Astrocyte of the cerebellum (primary cell): ENCODE measurements around the gene RAB35.

ENCODE experiments used
- DNase-seq: peaks from one replicate; pipeline ENCODE4 v3.0.0-alpha.2; 2011; ENCODE audit warnings: low read depth
- H3K4me3 ChIP-seq: 2 replicates; pipeline ENCODE4 v1.5.1; 2011; ENCODE audit warnings: mild to moderate bottlenecking, low read depth, low read length, moderate library complexity
- in situ Hi-C: cut with HindIII; loops from 2 replicates; pipeline ENCODE4 v1.10.0; 2017; ENCODE audit warnings: low sequenced_read_pairs
- TF ChIP-seq, protein P1 (sequence below): IDR thresholded peaks from 2 replicates; pipeline ENCODE4 v1.5.1; 2012; ENCODE audit warnings: low read length, low read depth, moderate library complexity, mild to moderate bottlenecking; ENCODE audit errors: missing control alignments

RAB35 gene

DNA sequence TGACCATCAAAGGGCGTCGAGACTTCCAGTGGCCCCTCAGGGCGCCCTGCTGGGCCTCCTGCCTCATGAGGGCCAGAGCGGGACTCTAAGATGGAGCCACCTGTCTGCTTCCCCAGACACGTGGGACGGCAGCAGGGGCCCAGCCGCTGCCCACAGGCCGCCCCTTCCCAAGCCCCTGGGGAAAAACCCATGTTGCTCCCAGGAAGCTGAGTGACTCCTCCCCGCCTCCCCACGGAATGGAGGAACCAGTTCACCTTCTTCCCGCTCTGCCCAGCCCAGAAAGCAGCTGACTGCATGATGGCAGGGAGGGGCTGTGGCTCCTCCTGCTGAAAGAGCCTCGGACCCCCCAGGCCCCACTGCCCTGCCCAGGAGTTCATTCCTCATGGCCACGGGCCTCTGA, 14.9 kb downstream of the RAB35 start:
- in situ Hi-C loops: no loop called here
- H3K4me3 ChIP-seq: no peak overlapping the region
- DNase-seq: no peak
- TF ChIP-seq, protein P1, sequence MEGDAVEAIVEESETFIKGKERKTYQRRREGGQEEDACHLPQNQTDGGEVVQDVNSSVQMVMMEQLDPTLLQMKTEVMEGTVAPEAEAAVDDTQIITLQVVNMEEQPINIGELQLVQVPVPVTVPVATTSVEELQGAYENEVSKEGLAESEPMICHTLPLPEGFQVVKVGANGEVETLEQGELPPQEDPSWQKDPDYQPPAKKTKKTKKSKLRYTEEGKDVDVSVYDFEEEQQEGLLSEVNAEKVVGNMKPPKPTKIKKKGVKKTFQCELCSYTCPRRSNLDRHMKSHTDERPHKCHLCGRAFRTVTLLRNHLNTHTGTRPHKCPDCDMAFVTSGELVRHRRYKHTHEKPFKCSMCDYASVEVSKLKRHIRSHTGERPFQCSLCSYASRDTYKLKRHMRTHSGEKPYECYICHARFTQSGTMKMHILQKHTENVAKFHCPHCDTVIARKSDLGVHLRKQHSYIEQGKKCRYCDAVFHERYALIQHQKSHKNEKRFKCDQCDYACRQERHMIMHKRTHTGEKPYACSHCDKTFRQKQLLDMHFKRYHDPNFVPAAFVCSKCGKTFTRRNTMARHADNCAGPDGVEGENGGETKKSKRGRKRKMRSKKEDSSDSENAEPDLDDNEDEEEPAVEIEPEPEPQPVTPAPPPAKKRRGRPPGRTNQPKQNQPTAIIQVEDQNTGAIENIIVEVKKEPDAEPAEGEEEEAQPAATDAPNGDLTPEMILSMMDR: no peak

GRCh38 chr12:120101182-120101581, 15.4 kb downstream of the RAB35 start:
- in situ Hi-C loops: no loop called here
- H3K4me3 ChIP-seq: no peak overlapping the region
- TF ChIP-seq, protein P1: no peak
- no peak for DNase-seq

DNA sequence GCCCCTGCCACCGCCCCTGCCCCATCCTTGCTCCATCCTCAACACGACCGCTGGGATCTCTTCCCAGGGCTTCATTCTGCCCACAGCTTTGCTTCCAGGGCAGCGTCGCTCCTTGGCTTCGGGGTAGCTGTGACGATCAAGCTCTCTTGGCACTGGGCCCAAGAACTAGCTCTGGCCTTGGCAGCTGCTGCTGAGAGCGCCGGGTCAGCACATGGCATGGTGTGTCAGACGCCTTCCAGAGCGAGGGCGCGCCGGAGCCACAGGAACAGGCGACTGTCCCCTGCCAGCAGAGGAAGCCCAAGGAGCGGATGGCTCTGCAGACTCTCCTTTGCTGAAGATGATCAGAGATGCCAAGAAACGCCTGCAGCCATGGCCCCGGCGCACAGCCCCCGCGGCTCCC, 15.9 kb downstream of the RAB35 start:
- in situ Hi-C loops: no loop called here
- DNase-seq: no peak

GRCh38 chr12:120099738-120100137, 16.8 kb downstream of the RAB35 start:
- TF ChIP-seq, protein P1: no peak
- DNase-seq: no peak
- no peak overlapping the region for H3K4me3 ChIP-seq
- in situ Hi-C loops: no loop called here

More for the DNA sequence above, 15.9 kb downstream of the RAB35 start:
- TF ChIP-seq, protein P1: no peak
- no peak overlapping the region for H3K4me3 ChIP-seq

- in situ Hi-C loops: no loop called here
- TF ChIP-seq, protein P1: no peak
- no peak overlapping the region for H3K4me3 ChIP-seq
- DNase-seq: no peak
Observed at GRCh38 chr12:120098756-120099470, 17.6 kb downstream of the RAB35 start.

GRCh38 chr12:120096671-120097202, 19.8 kb downstream of the RAB35 start:
- TF ChIP-seq, protein P1: no peak
- in situ Hi-C loops: no loop called here
- no peak overlapping the region for H3K4me3 ChIP-seq

More at GRCh38 chr12:120096671-120097202, 19.8 kb downstream of the RAB35 start:
- no peak for DNase-seq
